DMS114 treated with DMSO at 0.1 percent for 48 hours (cell line): Measurements from ENCODE around the gene ABCF3.
"Not testable (repeated sequence)": the region's sequence is repeated elsewhere in the genome, so short reads cannot be mapped to it uniquely, and the experiment has no call there.

Experiments used
- DNase-seq: peaks from one replicate; lab custom pipeline; 2025; ENCODE audit not compliant: unreplicated experiment; lab: John Stamatoyannopoulos, UW

ABCF3 gene, protein sequence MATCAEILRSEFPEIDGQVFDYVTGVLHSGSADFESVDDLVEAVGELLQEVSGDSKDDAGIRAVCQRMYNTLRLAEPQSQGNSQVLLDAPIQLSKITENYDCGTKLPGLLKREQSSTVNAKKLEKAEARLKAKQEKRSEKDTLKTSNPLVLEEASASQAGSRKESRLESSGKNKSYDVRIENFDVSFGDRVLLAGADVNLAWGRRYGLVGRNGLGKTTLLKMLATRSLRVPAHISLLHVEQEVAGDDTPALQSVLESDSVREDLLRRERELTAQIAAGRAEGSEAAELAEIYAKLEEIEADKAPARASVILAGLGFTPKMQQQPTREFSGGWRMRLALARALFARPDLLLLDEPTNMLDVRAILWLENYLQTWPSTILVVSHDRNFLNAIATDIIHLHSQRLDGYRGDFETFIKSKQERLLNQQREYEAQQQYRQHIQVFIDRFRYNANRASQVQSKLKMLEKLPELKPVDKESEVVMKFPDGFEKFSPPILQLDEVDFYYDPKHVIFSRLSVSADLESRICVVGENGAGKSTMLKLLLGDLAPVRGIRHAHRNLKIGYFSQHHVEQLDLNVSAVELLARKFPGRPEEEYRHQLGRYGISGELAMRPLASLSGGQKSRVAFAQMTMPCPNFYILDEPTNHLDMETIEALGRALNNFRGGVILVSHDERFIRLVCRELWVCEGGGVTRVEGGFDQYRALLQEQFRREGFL

DNA sequence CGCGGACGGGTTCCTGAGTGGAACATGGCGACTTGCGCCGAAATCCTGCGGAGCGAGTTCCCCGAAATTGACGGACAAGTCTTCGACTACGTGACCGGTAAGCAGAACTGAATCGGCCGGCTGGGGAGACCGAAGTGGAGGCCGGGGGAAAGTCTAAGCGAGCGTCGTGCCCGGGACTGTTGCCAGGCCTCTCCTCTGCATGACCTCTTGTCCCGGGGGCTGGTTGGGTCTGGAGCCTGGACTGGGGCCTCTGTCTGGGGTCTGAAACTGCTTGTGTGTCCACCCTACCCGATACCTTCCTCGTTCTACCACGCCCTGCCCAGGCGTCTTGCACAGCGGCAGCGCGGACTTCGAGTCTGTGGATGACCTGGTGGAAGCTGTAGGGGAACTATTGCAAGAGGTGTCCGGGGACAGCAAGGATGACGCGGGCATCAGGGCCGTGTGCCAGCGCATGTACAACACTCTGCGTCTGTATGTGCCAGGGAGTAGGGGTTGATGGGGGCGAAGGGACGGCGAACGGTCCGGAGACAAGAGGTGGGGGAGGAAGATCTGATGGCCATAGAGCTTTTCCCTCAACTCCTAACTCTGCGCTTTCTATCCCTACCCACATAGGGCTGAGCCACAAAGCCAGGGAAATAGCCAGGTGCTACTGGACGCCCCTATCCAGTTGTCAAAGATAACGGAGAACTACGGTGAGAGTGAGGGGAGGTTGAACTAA, at the start of gene ABCF3:
Gene ABCF3 (plus strand): TSS at position 16 of the 718 bp plus-strand sequence. CDS start 9 bp downstream, at position 25.
- no peak for DNase-seq

- no peak for DNase-seq
Observed at GRCh38 chr3:184140436-184140835, 45.6 kb upstream of the ABCF3 start.

- DNase-seq = no peak
Observed at GRCh38 chr3:184142199-184142598, 43.8 kb upstream of the ABCF3 start.

- no peak for DNase-seq
Observed at GRCh38 chr3:184143327-184143726, 42.7 kb upstream of the ABCF3 start.

GRCh38 chr3:184144505-184144904, 41.5 kb upstream of the ABCF3 start:
- DNase-seq = no peak

- no peak for DNase-seq
Observed at GRCh38 chr3:184145111-184145524, 40.9 kb upstream of the ABCF3 start.

DNA sequence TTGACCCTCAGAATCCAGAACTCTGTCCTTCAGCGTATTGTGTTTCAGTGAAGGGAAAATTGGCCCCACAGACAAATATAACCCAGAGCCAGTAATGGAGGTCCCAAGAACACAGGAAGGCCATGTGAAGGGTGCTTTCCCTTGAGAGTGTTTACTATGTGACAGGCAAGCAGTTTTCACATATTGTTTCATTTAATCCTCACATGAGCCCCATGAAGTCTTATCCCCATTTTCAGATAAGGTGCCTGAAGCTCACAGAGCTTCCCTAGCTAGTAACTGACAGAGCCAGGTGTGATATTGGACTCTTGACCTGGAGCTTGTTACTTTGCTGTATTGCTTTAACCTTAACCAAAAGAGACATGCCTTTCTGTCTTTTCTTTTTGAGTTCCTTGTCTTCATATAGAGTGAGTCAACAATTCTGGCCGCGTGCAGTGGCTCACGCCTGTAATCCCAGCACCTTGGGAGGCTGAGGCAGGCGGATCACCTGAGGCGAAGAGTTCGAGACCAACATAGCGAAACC, 40.2 kb upstream of the ABCF3 start:
- no peak for DNase-seq

GRCh38 chr3:184148076-184148475, 37.9 kb upstream of the ABCF3 start:
- DNase-seq = no peak

DNA sequence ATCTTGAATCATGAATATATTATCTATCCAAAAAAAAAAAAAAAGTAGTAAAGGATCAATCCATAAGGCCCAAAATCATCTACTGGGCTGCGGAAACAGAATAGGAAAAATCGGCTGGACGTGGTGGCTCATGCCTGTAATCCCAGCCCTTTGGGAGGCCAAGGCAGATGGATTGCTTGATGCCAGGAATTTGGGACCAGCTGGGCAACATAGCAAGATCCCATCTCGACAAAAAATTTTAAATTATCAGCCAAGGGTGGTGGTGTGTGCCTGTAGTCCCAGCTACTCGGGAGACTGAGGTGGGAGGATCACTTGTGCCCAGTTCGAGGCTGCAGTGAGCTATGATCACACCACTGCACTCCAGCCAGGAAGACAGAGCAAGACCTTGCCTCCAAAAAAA, 36.9 kb upstream of the ABCF3 start:
- DNase-seq = no peak

- peak; percentile 37 for DNase-seq
Observed at GRCh38 chr3:184149770-184150169, 36.2 kb upstream of the ABCF3 start.

DNA sequence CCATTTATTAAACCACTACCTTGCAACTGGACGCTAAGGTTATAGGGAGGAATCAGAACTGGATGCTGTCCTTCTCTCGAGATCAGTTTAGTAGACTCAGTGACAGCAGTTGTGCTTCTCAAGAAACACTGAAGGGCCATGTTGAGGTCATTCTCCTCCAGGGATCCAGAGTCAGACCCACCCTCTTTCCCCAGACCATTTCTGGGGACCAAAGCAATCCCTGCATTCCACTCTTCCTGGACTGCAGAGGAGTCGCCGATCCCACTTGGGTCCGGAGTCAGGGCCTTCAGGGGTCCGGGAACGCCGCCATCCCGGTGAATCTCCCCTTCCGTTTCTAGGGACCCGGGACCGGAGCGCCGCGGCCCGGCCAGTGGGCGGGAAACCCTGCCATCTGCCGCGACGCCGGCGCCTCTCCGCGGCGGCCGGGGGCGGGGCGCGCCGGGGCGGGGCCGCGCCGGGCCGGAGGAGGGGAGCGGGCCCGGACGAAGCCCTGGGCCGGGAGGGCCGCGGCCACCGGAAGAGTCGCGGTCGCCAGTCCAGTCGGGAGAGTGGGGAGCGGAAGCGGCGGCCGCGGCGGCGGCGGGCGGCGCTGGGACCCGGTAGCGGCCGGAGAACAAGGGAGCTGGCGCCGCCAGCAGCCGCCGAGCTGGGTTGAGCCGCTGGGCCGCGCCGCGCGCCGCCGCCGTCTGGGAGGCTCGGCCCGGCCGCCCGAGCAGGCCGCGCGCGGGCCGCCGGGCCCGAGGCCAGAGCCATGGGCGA, 30.9 kb upstream of the ABCF3 start, which contains the start of gene DVL3:
Gene DVL3 (plus strand): TSS at position 493 of the 759 bp plus-strand sequence. CDS start 259 bp downstream, at position 752.
- DNase-seq = no peak

GRCh38 chr3:184155644-184156521, 30.1 kb upstream of the ABCF3 start:
- DNase-seq = no peak

DNA sequence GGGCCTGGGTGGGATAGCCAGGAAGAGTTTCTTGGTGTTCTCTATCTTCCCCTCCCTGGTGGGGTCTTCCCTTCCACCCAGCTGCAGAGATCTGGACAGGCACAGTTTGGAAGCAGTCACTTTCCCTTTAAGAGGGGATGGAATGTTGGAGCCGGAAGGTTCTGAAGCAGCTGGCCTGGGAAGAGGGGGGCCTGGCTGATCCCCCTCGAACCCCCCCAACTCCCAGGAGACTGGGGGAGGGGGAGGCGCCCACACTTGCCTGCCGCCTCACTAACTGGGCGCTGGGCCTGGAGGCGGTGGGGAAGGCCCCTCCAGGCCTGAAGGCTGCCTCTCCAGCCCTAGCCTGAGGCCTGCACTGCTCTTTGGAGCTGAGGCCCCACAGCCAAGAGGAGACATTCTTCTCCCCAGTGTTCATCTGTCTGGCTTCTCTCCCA, 29.5 kb upstream of the ABCF3 start:
- DNase-seq = no peak

DNA sequence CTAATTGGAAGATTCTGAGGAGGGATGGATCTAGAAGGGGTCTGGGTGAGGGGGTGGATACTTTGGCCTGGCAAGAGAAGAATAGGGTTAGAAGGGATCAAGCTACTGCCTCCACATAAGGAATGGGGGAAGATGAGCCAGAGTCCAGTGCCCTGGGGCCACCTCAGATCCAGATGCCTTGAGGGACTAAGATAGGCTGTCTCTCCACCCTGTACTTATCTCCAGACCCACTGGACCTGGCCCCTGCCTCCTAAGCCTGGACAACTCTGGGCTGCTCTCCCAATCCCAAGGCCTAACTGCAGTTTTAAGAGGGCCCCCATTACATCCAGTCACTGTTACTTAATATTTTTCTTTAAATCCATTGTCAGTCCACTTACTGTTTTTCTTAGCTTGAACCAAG, 28.8 kb upstream of the ABCF3 start:
- no peak for DNase-seq

DNA sequence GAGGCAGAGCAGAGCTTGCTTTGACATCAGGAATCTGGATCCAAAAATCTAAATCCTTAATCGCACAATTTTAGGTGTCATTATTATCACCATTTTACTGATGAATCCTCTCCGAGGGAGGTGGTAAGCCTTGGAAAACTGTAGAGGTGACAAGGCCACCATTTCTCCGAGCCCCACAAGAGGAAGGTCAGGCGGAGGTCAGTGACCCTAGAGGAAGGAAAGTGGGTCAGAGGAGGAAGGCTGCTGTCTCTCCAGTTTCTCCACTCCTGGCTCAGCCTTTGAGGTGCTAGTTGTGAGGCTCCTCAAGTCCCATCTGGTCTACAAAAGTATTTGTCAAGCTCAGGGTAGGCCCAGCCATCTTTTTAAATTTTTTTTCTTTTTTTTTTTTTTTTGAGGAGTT, 27.6 kb upstream of the ABCF3 start:
- no peak for DNase-seq

- DNase-seq = no peak
Observed at GRCh38 chr3:184160456-184160855, 25.5 kb upstream of the ABCF3 start.

- not testable (repeated sequence) for DNase-seq
Observed at GRCh38 chr3:184162571-184163070, 23.4 kb upstream of the ABCF3 start.

DNA sequence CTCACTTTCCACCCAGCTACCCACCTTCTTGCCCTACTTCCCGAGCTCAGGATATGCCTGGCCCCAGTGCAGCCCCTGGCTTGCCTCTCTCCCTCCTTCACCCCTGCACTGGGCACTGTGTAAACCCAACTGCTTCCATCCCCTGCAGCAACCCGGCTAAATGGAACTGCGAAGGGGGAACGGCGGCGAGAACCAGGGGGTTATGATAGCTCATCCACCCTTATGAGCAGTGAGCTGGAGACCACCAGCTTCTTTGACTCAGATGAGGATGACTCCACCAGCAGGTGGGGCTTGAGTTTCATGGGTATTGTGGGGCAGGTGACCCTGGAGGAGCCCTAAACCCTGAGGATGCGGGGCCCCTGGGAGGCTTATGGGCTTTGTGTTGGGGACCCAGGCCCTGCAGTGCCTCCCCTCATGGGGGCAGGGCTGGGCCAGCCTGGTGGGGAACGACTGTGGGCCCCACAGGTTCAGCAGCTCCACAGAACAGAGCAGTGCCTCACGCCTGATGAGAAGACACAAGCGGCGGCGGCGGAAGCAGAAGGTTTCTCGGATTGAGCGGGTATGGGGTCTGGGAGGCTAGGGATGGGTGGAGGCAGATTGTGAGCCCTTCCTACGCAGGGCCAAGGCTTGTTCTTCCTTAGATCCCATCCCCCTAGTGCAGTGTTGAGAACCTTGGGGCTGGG, 21.2 kb upstream of the ABCF3 start:
- DNase-seq = no peak

DNA sequence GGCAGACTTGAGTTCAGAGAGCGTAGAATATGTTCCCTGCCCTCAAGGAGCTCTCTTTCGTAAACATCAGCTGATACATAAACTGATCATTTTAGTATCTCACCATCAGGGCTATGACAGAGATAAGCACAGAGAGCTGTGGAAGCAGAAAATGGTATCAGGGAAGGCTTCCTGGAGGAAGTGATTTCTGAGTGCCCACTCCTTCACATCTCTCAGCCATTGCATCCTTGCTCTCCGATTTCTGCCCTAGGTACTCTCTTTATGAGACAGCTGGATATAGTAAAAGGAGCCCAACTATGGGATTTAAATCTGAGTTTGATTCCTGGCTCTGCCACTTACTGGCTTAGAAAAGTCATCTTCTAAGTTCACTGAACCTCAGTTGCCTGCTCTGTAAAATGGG, 20.5 kb upstream of the ABCF3 start:
- DNase-seq = no peak
